Right renal cortex interstitium (tissue), 3 donors: Measurements from ENCODE around the gene CUBN. TPM values are rescaled to one million over a fixed set of nuclear protein-coding genes. Genes with fewer than 3 reads are reported as not detected.
"Not testable (repeated sequence)": the region's sequence is repeated elsewhere in the genome, so short reads cannot be mapped to it uniquely, and the experiment has no call there.

Experiments
- DNase-seq, 3 donors: peaks; one replicate each; pipeline ENCODE4 v3.0.0-alpha.2; 2013; ENCODE audit warnings: low read depth in 3 of 3, low spot score in 2 of 3
- polyA plus RNA-seq, 3 donors: library from polyadenylated mRNA; unstranded; fragments of 120-200 nt; gene quantifications; one replicate each; pipeline ENCODE4 v1.2.1, GENCODE V29; 2013; ENCODE audit not compliant: insufficient read length in 3 of 3

The CUBN gene
- polyA plus RNA-seq, 3 donors, result 182 to 256 (median 237) TPM

- no peak for DNase-seq
Observed at GRCh38 chr10:16852624-16853023, 277.0 kb downstream of the CUBN start.

GRCh38 chr10:16848562-16849154, 281.0 kb downstream of the CUBN start:
- DNase-seq, result no peak

- no peak for DNase-seq
Observed at GRCh38 chr10:16847644-16848043, 282.0 kb downstream of the CUBN start.

DNA sequence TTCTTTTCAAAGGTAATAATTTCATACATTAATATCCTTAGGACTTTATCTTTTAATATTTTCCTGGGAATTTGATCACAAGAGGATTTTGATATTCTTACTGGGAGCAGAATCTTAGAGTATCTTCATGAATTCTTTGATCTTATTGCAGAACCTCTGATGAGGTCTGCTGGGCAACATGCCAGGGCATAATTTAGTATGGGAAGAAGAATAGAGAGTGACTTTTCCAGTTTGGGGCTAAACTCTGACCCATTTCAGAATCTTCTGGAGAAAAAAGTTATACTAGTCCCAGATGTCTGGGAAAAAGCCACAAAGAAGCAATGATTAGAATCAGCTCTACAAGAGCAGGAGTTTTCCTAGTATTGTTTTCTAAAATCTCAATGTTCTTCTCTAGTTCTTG, 284.4 kb downstream of the CUBN start:
- DNase-seq, result no peak

DNA sequence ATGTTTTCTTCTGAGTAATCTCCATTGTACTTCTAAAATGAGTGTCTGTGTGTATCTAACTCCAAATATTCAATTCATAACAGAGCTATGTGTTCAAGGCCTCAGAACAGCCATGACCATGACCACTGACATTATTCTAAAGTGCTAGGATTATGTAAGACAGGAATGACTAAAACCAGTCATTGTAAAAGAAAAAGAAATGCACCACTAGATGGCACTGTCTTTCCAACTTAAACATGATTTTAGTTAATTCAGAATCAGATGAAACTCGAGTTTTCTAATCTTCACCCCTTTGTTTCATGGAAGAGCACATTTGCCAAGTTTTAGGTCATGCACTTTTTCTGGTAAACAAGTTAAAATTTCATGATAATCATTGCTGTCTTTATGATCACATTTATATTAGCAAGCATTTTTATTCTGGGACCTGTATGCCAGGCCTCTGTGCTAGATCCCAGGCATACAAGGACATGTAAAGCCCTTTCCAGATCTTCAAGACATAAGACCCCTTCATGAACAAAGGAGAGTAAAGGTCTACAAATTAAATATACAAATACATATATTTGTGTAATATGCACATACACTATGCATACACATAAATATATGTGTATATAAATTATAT, 286.2 kb downstream of the CUBN start:
- DNase-seq, result peak in 1 of 3 donors; percentile 48

- DNase-seq, result no peak
Observed at GRCh38 chr10:16835228-16835627, 294.4 kb downstream of the CUBN start.

DNA sequence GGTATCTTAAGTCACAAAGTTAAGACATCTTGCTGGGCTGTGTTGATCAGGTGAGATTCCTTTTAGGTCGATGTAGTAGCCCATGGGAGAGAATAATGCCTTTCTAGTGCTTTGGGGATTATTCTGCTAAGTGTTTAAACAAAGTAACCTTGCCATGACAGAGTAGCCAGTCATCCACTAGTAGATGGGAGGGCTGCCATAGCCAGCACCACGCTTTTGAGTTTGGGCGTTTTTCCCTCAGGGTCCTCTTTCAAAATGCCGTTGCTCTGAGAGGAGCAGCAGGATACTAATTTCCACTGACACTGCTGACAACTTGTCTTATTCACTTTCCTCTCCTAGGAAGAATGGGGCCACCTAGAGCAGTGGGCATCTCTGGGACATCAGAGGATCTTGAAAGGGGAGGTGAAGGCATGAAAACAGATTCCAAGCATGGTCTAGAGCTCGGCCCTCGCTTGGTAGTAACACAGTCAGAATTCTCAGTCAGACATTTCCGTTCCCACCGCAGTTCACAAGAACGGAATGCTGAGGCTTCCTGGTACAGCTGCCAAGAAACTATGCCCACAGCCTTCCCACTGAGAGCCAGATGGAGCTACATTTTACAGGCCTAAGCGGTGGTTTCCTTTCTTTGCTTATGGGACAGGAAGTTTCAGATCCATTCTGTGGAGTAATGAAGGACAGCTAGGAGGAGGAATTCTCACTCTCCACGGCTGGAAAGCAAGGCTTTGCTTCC, 297.1 kb downstream of the CUBN start:
- DNase-seq, result no peak

DNA sequence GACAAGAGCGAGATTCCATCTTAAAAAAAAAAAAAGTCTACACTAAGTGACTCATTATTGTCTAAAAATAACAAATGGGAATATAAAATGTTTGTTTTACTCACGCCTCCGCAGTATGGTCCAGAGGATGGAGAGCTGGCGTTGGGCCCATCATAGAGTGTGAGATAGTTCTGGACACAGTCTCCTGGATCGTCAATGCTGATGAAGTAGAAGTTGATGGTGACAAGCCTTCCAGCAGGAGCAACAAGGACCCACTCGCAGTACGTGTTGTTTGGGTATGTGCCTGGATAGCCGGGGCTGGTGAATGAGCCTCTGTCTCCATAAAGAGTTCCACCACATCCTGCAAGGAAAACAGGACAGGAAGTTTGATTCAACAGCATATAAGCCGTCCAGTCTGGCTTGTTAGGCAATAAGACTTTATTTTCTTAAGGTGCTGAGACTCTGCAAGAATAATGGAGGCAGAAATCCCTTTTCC, 300.9 kb downstream of the CUBN start:
- DNase-seq, result no peak

DNA sequence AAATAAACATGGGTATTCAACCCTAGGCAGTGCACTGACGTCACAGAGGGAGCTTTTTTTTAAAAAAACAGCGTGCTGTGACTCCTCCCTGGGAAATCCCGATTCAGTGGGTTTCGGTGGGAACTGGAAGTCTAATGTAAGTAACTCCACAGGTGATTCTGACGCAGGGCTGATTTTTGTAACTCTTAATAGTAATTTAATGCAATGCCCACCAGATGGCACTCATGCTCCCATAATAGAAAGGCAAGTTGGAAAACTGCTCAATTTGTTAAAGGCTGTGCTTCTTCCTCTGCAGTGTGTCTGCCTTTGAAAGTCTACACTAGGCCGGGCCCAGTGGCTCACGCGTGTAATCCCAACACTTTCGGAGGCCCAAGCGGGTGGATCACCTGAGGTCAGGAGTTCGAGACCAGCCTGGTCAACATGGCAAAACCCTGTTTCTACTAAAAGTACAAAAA, 301.5 kb downstream of the CUBN start:
- DNase-seq, result peak in 2 of 3 donors; percentile 34 to 50

DNA sequence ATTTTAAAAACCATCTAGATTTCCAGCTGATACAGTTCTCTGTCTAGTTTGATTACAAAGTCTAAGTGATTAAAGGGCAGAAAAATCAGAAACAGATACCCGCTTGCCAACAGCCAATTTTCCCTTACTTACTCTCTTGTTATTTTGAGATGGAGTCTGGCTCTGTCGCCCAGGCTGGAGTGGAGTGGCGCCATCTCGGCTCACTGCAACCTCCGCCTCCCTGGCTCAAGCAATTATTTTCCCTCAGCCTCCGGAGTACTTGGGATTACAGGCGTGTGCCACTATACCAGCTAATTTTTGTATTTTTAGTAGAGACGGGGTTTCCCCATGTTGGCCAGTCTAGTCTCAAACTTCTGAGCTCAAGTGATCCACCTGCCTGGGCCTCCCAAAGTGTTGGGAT, 302.1 kb downstream of the CUBN start:
- not testable (repeated sequence) for DNase-seq

DNA sequence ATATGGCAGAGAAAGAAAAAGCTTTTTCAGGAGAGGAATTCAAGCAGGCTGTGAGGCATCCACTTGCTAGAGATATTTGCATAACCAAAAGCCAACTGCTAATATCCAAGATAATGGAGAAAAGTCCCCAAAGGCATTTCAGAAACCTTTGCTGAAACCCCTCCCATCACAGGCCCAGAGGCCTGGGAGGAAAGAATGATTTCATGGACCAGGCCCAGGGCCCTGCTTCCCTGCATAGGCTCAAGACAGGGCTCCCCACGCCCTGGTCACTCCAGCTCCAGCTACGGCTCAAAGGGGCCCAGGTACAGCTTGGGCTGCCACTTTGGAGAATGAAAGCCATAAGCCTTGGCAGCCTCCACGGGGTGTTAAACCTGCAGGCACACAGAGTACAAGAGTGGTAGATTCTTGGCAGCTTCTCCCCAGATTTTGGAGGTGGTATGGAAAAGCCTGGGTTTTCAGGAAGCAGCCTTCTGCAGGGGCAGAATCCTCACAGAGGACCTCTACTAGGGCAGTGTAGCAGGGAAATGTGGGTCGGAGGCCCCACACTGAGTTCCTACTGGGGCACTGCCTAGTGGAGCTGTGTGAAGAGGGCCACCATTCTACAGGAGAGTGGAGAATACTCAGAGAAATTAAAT, 306.8 kb downstream of the CUBN start:
- DNase-seq, result no peak

DNA sequence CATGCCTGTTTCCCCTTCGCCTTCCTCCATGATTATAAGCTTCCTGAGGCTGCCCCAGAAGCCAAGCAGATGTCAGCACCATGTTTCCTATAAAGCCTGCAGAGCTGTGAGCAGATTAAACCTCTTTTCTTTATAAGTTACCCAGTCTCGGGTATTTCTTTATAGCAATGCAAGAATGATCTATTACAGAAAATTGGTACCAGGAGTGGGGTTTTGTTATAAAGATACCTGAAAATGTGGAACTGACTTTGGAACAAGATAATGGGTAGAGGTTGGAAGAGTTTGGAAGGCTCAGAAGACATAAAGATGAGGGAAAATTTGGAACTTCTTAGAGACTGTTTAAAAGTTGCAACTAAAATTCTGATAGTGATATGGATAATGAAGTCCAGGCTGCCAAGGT, 307.6 kb downstream of the CUBN start:
- no peak for DNase-seq

DNA sequence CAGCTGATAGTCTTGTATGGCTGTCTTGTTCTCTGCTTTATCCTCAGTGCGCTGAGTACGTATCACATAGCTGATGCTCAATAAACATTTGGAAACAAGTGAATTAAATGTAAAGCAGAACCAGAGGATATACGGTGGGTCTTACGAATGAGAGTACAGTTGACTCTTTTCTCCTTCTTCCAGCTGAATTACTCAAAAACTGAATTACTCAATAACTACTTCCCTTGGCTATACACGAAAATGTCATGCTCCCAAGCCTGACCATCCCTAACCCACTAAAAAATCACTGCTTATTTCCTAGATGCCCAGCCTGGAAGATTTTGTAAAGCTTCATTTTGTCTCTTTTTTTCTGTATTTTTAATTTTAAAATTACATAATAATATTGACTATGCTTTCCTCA, 309.2 kb downstream of the CUBN start:
- DNase-seq, result no peak

- DNase-seq, result no peak
Observed at GRCh38 chr10:16820018-16820417, 309.6 kb downstream of the CUBN start.

DNA sequence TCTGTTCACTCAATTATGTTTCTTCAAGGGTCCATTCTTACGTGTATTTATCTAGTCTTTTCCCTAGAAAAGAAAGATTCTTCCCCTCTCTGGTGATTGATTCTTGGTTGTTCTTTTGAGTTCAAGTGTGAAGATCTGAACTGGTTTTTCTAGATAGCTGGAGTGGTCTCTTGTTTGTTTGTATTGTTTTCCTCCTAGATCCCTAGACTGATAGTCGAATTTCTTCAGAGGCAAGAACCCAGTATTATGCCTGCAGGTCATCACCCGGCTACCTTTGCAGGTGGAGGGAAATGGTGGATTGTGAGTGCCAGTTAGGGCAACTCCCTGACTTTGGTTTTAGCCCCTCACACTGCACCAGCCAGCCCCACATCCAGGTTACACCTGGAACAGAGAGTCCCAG, 310.2 kb downstream of the CUBN start:
- DNase-seq, result no peak

DNA sequence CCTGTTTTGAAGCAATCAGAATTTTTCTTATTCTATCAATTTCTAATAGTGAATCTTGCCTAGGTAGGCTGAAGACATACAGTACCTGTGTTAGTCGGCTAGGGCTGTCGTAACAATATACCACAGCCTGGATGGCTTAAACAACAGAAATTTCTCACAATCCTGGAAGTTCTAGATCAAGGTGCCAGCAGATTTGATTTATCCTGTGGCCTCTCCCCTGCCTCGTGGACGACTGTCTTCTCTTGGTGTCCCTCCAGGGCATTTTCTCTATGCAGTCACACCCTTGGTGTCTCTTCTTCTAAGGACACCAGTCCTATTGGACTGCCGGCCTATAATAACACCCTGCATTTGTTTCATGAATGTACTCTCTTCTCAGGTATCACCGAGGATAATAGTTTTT, 310.6 kb downstream of the CUBN start:
- DNase-seq, result no peak

GRCh38 chr10:16817125-16818019, 312.2 kb downstream of the CUBN start, which contains the start of gene RSU1:
TSS of gene RSU1 (minus strand) at chr10:16817424. CDS start at chr10:16817081, 343 bp downstream.
- peak; percentile 98 to 99 (median 99) for DNase-seq

GRCh38 chr10:16816830-16817124, 312.8 kb downstream of the CUBN start:
- no peak for DNase-seq

DNA sequence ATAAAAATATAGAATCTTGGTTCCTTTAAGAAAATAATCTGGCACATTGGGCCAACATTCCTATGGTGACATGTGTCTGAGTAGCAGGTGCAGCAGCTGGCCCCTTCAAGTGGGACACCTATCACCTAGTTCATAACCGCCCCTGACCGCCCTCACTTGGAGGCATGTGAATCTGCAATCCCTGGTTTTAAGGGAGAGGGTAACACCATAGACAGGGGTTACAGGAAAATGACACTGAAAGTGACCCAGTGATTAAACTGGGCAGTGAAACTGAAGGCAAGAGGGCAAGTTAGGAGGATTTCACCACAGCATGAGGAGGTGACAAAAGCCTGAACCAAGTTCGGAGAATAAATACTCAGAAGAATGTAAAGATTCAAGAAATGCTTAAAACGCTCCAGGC, 313.4 kb downstream of the CUBN start:
- no peak for DNase-seq

- no peak for DNase-seq
Observed at GRCh38 chr10:16814012-16814411, 315.6 kb downstream of the CUBN start.
